ENCODE measurements around the gene SDR9C7. TPM values are rescaled to one million over a fixed set of nuclear protein-coding genes. Genes with fewer than 3 reads are reported as not detected.

SDR9C7 gene
- total RNA-seq, 3 donors from 2014 or later (not counting 1 experiment from before 2014, with no cell fraction given): 0.20 TPM; not detected in 2

GRCh38 chr12:56929780-56930179, 4.4 kb downstream of the SDR9C7 start:
- ATAC-seq: no peak
- Histone ChIP-seq H3K4me1 (ENCODE audit: control insufficient read depth, insufficient read depth, low read length) (peaks cover 4% of the 10 kb centered on the region), H3K27me3 (ENCODE audit: control insufficient read depth, insufficient read depth, low read length) (no peaks in the 10 kb centered on the region), H3K9me3 (ENCODE audit: control insufficient read depth, insufficient read depth, low read length) (no peaks in the 10 kb centered on the region), H3K27ac (ENCODE audit: low read length) (no peak overlapping the region), H3K4me3 (ENCODE audit: low read length) (no peak overlapping the region), H3K36me3 (ENCODE audit: control insufficient read depth, insufficient read depth, low read length) (no peaks in the 10 kb centered on the region)
- Mint-ChIP-seq H3K4me1 (peaks cover 1% of the 10 kb centered on the region in 2 donors), H3K36me3 (no peaks in the 10 kb centered on the region), H3K4me3 (no peak overlapping the region), H3K27me3 (ENCODE audit: low read depth in 2 of 2) (peaks cover 9 to 17% of the 10 kb centered on the region in 2 donors), H3K9me3 (no peaks in the 10 kb centered on the region), H3K27ac (no peak overlapping the region)
- no peak for DNase-seq
- 94% methylated on average over 4 of the region's 4 CpGs for WGBS (ENCODE audit: insufficient coverage)
- TF ChIP-seq CTCF (IDR thresholded peaks at IDR 0.05): no peak
- intact Hi-C loops (cut with micrococcal nuclease): no loop called here

GRCh38 chr12:56928262-56928661, 5.9 kb downstream of the SDR9C7 start:
- H3K4me3 Mint-ChIP-seq: no peak overlapping the region
- DNase-seq (no peak), ATAC-seq (no peak)
- 39% methylated on average over 3 of the region's 3 CpGs for WGBS (ENCODE audit: insufficient coverage)
- H3K4me1 ChIP-seq (ENCODE audit: control insufficient read depth, insufficient read depth, low read length): peaks cover 4% of the 10 kb centered on the region
- H3K27me3 Mint-ChIP-seq (ENCODE audit: low read depth in 2 of 2): peaks cover 9 to 17% of the 10 kb centered on the region in 2 donors
- H3K27me3 ChIP-seq (ENCODE audit: control insufficient read depth, insufficient read depth, low read length): no peaks in the 10 kb centered on the region
- H3K27ac Mint-ChIP-seq: no peak overlapping the region
- no peak for TF ChIP-seq CTCF (IDR thresholded peaks at IDR 0.05)
- intact Hi-C loops (cut with micrococcal nuclease): no loop called here
- no peaks in the 10 kb centered on the region for H3K36me3 ChIP-seq (ENCODE audit: control insufficient read depth, insufficient read depth, low read length)
- no peaks in the 10 kb centered on the region for H3K9me3 ChIP-seq (ENCODE audit: control insufficient read depth, insufficient read depth, low read length)
- H3K27ac ChIP-seq (ENCODE audit: low read length): no peak overlapping the region
- H3K9me3 Mint-ChIP-seq: no peaks in the 10 kb centered on the region
- H3K4me3 ChIP-seq (ENCODE audit: low read length): no peak overlapping the region
- no peaks in the 10 kb centered on the region for H3K36me3 Mint-ChIP-seq
- H3K4me1 Mint-ChIP-seq: no peaks in the 10 kb centered on the region

- no peak overlapping the region for H3K27ac Mint-ChIP-seq
- H3K36me3 Mint-ChIP-seq: no peaks in the 10 kb centered on the region
- H3K4me3 Mint-ChIP-seq: no peak overlapping the region
- intact Hi-C loops (cut with micrococcal nuclease): no loop called here
- no peaks in the 10 kb centered on the region for H3K9me3 ChIP-seq (ENCODE audit: control insufficient read depth, insufficient read depth, low read length)
- TF ChIP-seq CTCF (IDR thresholded peaks at IDR 0.05): no peak
- H3K4me1 Mint-ChIP-seq: no peaks in the 10 kb centered on the region
- 100% methylated on average over 1 of the region's 4 CpGs for WGBS (ENCODE audit: insufficient coverage)
- H3K4me1 ChIP-seq (ENCODE audit: control insufficient read depth, insufficient read depth, low read length): peaks cover 4% of the 10 kb centered on the region
- H3K9me3 Mint-ChIP-seq: no peaks in the 10 kb centered on the region
- no peaks in the 10 kb centered on the region for H3K36me3 ChIP-seq (ENCODE audit: control insufficient read depth, insufficient read depth, low read length)
- H3K27me3 Mint-ChIP-seq (ENCODE audit: low read depth in 2 of 2): peaks cover 9 to 17% of the 10 kb centered on the region in 2 donors
- no peak overlapping the region for H3K27ac ChIP-seq (ENCODE audit: low read length)
- peaks cover 2% of the 10 kb centered on the region for H3K27me3 ChIP-seq (ENCODE audit: control insufficient read depth, insufficient read depth, low read length)
- no peak for ATAC-seq
- no peak overlapping the region for H3K4me3 ChIP-seq (ENCODE audit: low read length)
- no peak for DNase-seq
Measured at GRCh38 chr12:56927281-56927680, 6.9 kb downstream of the SDR9C7 start.

GRCh38 chr12:56922031-56922430, 12.2 kb downstream of the SDR9C7 start:
- 67% methylated on average over 1 of the region's 1 CpG for WGBS (ENCODE audit: insufficient coverage)
- no peaks in the 10 kb centered on the region for H3K4me1 Mint-ChIP-seq
- Histone ChIP-seq H3K27ac (ENCODE audit: low read length) (no peak overlapping the region), H3K36me3 (ENCODE audit: control insufficient read depth, insufficient read depth, low read length) (no peaks in the 10 kb centered on the region), H3K4me1 (ENCODE audit: control insufficient read depth, insufficient read depth, low read length) (no peaks in the 10 kb centered on the region), H3K27me3 (ENCODE audit: control insufficient read depth, insufficient read depth, low read length) (peaks cover 2% of the 10 kb centered on the region), H3K9me3 (ENCODE audit: control insufficient read depth, insufficient read depth, low read length) (no peaks in the 10 kb centered on the region), H3K4me3 (ENCODE audit: low read length) (no peak overlapping the region)
- DNase-seq (no peak), ATAC-seq (no peak)
- H3K27me3 Mint-ChIP-seq (ENCODE audit: low read depth in 2 of 2): peaks cover 5 to 26% of the 10 kb centered on the region in 2 donors
- no peak overlapping the region for H3K4me3 Mint-ChIP-seq
- H3K9me3 Mint-ChIP-seq: peaks cover 0 to 5% of the 10 kb centered on the region in 2 donors
- TF ChIP-seq CTCF (IDR thresholded peaks at IDR 0.05): no peak
- no peak overlapping the region for H3K27ac Mint-ChIP-seq
- intact Hi-C loops (cut with micrococcal nuclease): no loop called here
- H3K36me3 Mint-ChIP-seq: peaks cover 9% of the 10 kb centered on the region
